Osteoblast (primary cell): ENCODE results near the gene PDXDC1. TPM values are rescaled to one million over a fixed set of nuclear protein-coding genes. Genes with fewer than 3 reads are reported as not detected.
"Not testable (repeated sequence)": the region's sequence is repeated elsewhere in the genome, so short reads cannot be mapped to it uniquely, and the experiment has no call there.

Experiments used
- DNase-seq: peaks from one replicate; pipeline ENCODE4 v3.0.0; 2011; ENCODE audit warnings: low spot score, mixed read lengths; ENCODE audit not compliant: insufficient read length; ENCODE audit errors: missing footprints
- H2AFZ ChIP-seq: 2 replicates; pipeline ENCODE4 v1.6.0; 2011; ENCODE audit warnings: mild to moderate bottlenecking, low read length
- H3K27ac ChIP-seq: 2 replicates; pipeline ENCODE4 v1.5.1; 2011; ENCODE audit warnings: mild to moderate bottlenecking, low read depth, low read length, moderate library complexity
- H3K27me3 ChIP-seq: 2 replicates; pipeline ENCODE4 v1.6.0; 2012; ENCODE audit warnings: mild to moderate bottlenecking, control low read depth, inconsistent platforms, low read length, moderate library complexity; ENCODE audit not compliant: insufficient read depth
- H3K36me3 ChIP-seq: 2 replicates; pipeline ENCODE4 v1.5.1; 2011; ENCODE audit warnings: mild to moderate bottlenecking, low read length, control low read depth, moderate library complexity; ENCODE audit not compliant: insufficient read depth
- H3K4me1 ChIP-seq: 2 replicates; pipeline ENCODE4 v1.5.1; 2011; ENCODE audit warnings: mild to moderate bottlenecking, low read length, control low read depth, moderate library complexity; ENCODE audit not compliant: insufficient read depth
- H3K4me2 ChIP-seq: 2 replicates; pipeline ENCODE4 v1.6.0; 2011; ENCODE audit warnings: mild to moderate bottlenecking, low read length; ENCODE audit not compliant: insufficient read depth
- H3K4me3 ChIP-seq: fragments of 200-600 bp; sonication (generic); 3 replicates; pipeline ENCODE4 v1.5.1; 2012; ENCODE audit warnings: mild to moderate bottlenecking, low read length, inconsistent platforms; ENCODE audit not compliant: insufficient read depth
- H3K79me2 ChIP-seq: 2 replicates; pipeline ENCODE4 v1.6.0; 2012; ENCODE audit warnings: mild to moderate bottlenecking, low read length, control low read depth, inconsistent platforms; ENCODE audit not compliant: insufficient read depth
- H3K9me3 ChIP-seq: 2 replicates; pipeline ENCODE4 v1.5.1; 2011; ENCODE audit warnings: low read depth, low read length, control low read depth
- H4K20me1 ChIP-seq: 2 replicates; pipeline ENCODE4 v1.6.0; 2012; ENCODE audit warnings: mild to moderate bottlenecking, low read length, control low read depth; ENCODE audit not compliant: insufficient read depth
- CTCF ChIP-seq: IDR thresholded peaks from 2 replicates; pipeline ENCODE4 v1.5.1; 2011; ENCODE audit warnings: mild to moderate bottlenecking, low read depth, low read length, moderate library complexity; ENCODE audit errors: extremely low read depth
- total RNA-seq: library from RNA; depleted of rRNA; stranded (reverse); fragments of >200 nt; gene quantifications from 2 replicates; pipeline ENCODE4 v1.2.3, GENCODE V29; 2012

PDXDC1 gene
- total RNA-seq, 1 donor, result 82.5 TPM

DNA sequence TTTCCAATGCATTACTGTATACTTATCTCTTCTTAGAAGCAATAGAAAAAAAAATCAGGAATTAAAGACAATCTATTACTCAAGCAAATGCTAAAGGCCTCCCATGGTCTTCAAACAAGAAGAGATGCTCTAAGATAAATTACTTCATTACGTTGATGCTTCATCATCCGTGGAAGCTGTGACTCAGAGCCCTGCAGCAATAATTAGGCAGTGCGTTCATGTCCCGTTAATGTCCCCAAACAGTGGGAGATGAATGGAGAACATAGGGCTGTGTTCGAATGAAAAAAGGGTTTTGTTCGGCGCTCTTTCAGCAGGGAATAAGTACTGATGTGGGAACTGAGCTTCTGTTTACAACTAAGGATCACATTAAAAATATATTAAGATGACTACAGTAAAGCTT lies 15.9 kb upstream of the PDXDC1 start:
- Histone ChIP-seq H3K4me1 (no peaks in the 10 kb centered on the region), H3K4me2 (no peak overlapping the region), H3K9me3 (peaks cover 4% of the 10 kb centered on the region), H3K36me3 (no peaks in the 10 kb centered on the region), H3K27me3 (peaks cover 15% of the 10 kb centered on the region), H4K20me1 (no peaks in the 10 kb centered on the region), H3K79me2 (no peaks in the 10 kb centered on the region), H3K4me3 (no peak overlapping the region), H3K27ac (no peak overlapping the region), H2AFZ (no peak overlapping the region)
- peak; percentile 48 for DNase-seq
- no peak for TF ChIP-seq CTCF

DNA sequence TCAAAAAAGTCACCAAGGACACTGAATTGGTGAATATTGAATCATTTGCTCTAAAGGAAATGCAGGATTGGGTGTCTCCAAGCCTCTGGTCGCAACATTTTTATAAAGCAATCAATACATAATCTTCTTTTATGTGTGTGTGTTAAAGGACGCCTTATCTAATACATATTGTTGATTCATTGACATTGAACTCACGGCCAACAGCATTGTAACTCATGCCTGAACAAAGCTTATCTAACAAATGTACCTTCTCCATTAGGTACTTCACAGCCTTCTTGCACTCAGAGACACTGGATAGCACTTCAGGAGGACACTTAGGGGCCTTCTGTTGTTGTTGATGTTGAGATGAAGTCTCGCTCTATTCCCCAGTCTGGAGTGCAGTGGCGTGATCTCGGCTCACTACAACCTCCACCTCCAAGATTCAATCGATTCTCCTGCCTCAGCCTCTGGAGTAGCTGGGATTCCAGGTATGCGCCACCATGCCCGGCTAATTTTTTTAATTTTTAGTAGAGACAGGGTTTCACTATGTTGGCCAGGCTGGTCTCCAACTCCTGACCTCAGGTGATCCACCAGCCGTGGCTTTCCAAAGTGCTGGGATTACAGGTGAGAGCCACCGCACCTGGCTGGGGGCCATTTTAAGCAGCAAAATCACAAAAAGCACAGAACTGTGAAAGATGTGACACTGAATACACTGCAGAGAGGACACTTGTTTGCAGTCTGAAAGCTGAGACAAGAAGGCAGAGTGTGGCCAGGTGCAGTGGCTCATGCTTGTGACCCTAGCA lies 13.2 kb upstream of the PDXDC1 start:
- DNase-seq, result peak; percentile 43
- H3K9me3 ChIP-seq, result peaks cover 4% of the 10 kb centered on the region
- no peaks in the 10 kb centered on the region for H4K20me1 ChIP-seq
- no peak overlapping the region for H3K4me2 ChIP-seq
- no peaks in the 10 kb centered on the region for H3K79me2 ChIP-seq
- H3K4me1 ChIP-seq, result no peaks in the 10 kb centered on the region
- H2AFZ ChIP-seq, result no peak overlapping the region
- TF ChIP-seq CTCF, result no peak
- no peaks in the 10 kb centered on the region for H3K36me3 ChIP-seq
- no peak overlapping the region for H3K27ac ChIP-seq
- H3K4me3 ChIP-seq, result no peak overlapping the region
- H3K27me3 ChIP-seq, result peaks cover 15% of the 10 kb centered on the region

- Histone ChIP-seq H3K4me1 (no peaks in the 10 kb centered on the region), H3K27me3 (peaks cover 15% of the 10 kb centered on the region), H3K79me2 (no peaks in the 10 kb centered on the region), H2AFZ (no peak overlapping the region), H3K4me2 (no peak overlapping the region), H3K4me3 (no peak overlapping the region), H3K27ac (no peak overlapping the region), H3K9me3 (peaks cover 4% of the 10 kb centered on the region), H4K20me1 (no peaks in the 10 kb centered on the region), H3K36me3 (no peaks in the 10 kb centered on the region)
- TF ChIP-seq CTCF, result no peak
- peak; percentile 44 for DNase-seq
Measured at GRCh38 chr16:14963281-14964173, 11.3 kb upstream of the PDXDC1 start.

GRCh38 chr16:14965328-14965727 lies 9.5 kb upstream of the PDXDC1 start:
- no peak overlapping the region for H3K4me2 ChIP-seq
- no peak overlapping the region for H3K27ac ChIP-seq
- TF ChIP-seq CTCF, result no peak

GRCh38 chr16:14969795-14970194 lies 5.0 kb upstream of the PDXDC1 start:
- DNase-seq, H3K9me3 ChIP-seq, H3K27me3 ChIP-seq, H3K36me3 ChIP-seq, H3K27ac ChIP-seq, H4K20me1 ChIP-seq, H3K4me3 ChIP-seq, H2AFZ ChIP-seq, H3K79me2 ChIP-seq, H3K4me1 ChIP-seq, H3K4me2 ChIP-seq: not testable (repeated sequence)

More at GRCh38 chr16:14965328-14965727, 9.5 kb upstream of the PDXDC1 start:
- no peak overlapping the region for H3K4me3 ChIP-seq
- peaks cover 4% of the 10 kb centered on the region for H3K9me3 ChIP-seq
- H2AFZ ChIP-seq, result no peak overlapping the region
- no peaks in the 10 kb centered on the region for H3K36me3 ChIP-seq
- H4K20me1 ChIP-seq, result no peaks in the 10 kb centered on the region
- no peak for DNase-seq
- peaks cover 13% of the 10 kb centered on the region for H3K27me3 ChIP-seq
- H3K4me1 ChIP-seq, result no peaks in the 10 kb centered on the region
- no peaks in the 10 kb centered on the region for H3K79me2 ChIP-seq
